A549 (cell line): Measurements from ENCODE around the gene SORCS1. TPM values are rescaled to one million over a fixed set of nuclear protein-coding genes. Genes with fewer than 3 reads are reported as not detected.

Experiments
- ATAC-seq, 2 experiments: fragments of 200-7000 bp in 1 of 2; fragments of >200 bp in 1 of 2; cut with Nextera tagmentation in 1 of 2; cut with Tn5 transposase in 1 of 2; 3 replicates each; pipeline versions ENCODE4 v1.8.0 to v1.9.1; 2018 to 2020; ENCODE audit warnings: mild to moderate bottlenecking in 1 of 2, moderate library complexity in 1 of 2
- CTCF ChIA-PET: fragments of 300-600 bp; sonication (Branson Sonifier 250); formaldehyde crosslinking; extraction: SDS; loops from one replicate; lab custom pipeline; 2021; ENCODE audit warnings: antibody characterized with exemption, inconsistent platforms; lab: Yijun Ruan, JAX
- POLR2A ChIA-PET: fragments of 350-600 bp; formaldehyde crosslinking; extraction: SDS; loops from one replicate; lab custom pipeline; 2021; ENCODE audit warnings: antibody characterized with exemption, inconsistent platforms; lab: Yijun Ruan, JAX
- DNase-seq, 2 experiments: peaks; one replicate each; pipeline versions ENCODE4 v3.0.0 to v3.0.0-alpha.2; 2011 to 2016; ENCODE audit warnings: low read depth in 1 of 2, low spot score in 1 of 2
- FAIRE-seq: peaks from 2 replicates; lab custom pipeline; 2011; peaks lifted over from hg19 to GRCh38; lab: Jason Lieb, UNC
- H3K27ac ChIP-seq, 2 experiments: fragments of >200 bp; sonication (Bioruptor Twin); formaldehyde crosslinking; 3 replicates each; pipeline ENCODE4 v1.5.1; 2016 to 2017
- H3K4me1 ChIP-seq: fragments of >200 bp; sonication (Bioruptor Twin); formaldehyde crosslinking; 3 replicates; pipeline ENCODE4 v1.6.1; 2016
- H3K4me2 ChIP-seq: fragments of >200 bp; sonication (Bioruptor Twin); formaldehyde crosslinking; 3 replicates; pipeline ENCODE4 v1.6.1; 2016
- H3K4me3 ChIP-seq: fragments of >200 bp; sonication (Bioruptor Twin); formaldehyde crosslinking; 3 replicates; pipeline ENCODE4 v1.5.1; 2016
- H3K9me3 ChIP-seq: fragments of >200 bp; sonication (Bioruptor Twin); formaldehyde crosslinking; 3 replicates; pipeline ENCODE4 v1.6.1; 2016
- BCL3 ChIP-seq: fragments of >200 bp; sonication (Bioruptor Twin); formaldehyde crosslinking; IDR thresholded peaks from 3 replicates; pipeline ENCODE4 v1.6.1; 2016
- CBX2 ChIP-seq: fragments of 200-600 bp; sonication (generic); IDR thresholded peaks from 2 replicates; pipeline ENCODE4 v1.6.1; 2016; ENCODE audit warnings: low read depth, mild to moderate bottlenecking, borderline replicate concordance
- CEBPB ChIP-seq, 2 experiments: fragments of >200 bp in 1 of 2; sonication (Bioruptor Twin) in 1 of 2; formaldehyde crosslinking in 1 of 2; IDR thresholded peaks; 2 replicates each; pipeline ENCODE4 v1.6.1; 2012 to 2016
- CHD2 ChIP-seq: fragments of 150-350 bp; IDR thresholded peaks from 2 replicates; pipeline ENCODE4 v1.6.1; 2014; ENCODE audit warnings: low read length; ENCODE audit not compliant: partially characterized antibody
- CHD4 ChIP-seq: fragments of 200-600 bp; sonication (generic); IDR thresholded peaks from 2 replicates; pipeline ENCODE4 v1.6.1; 2016; ENCODE audit warnings: antibody characterized with exemption, mild to moderate bottlenecking, borderline replicate concordance
- ELK1 ChIP-seq: fragments of 150-350 bp; IDR thresholded peaks from 2 replicates; pipeline ENCODE4 v1.6.1; 2014; ENCODE audit warnings: low read depth, mild to moderate bottlenecking, low read length
- EP300 ChIP-seq, 2 experiments: fragments of >200 bp; sonication (Bioruptor Twin); formaldehyde crosslinking; IDR thresholded peaks; 2 replicates in 1 of 2; 3 replicates in 1 of 2; pipeline ENCODE4 v1.6.1; 2016 to 2017
- FOSL2 ChIP-seq, 2 experiments: fragments of 450-650 bp in 1 of 2; fragments of >200 bp in 1 of 2; sonication (Bioruptor Twin) in 1 of 2; formaldehyde crosslinking; IDR thresholded peaks; 2 replicates each; pipeline versions ENCODE4 v1.5.0 to v1.6.1; 2016 to 2020; ENCODE audit warnings: mild to moderate bottlenecking in 1 of 2, moderate library complexity in 1 of 2
- HDAC2 ChIP-seq: fragments of 200-600 bp; sonication (generic); IDR thresholded peaks from 2 replicates; pipeline ENCODE4 v1.6.1; 2016
- HES2 ChIP-seq: fragments of >200 bp; sonication (Bioruptor Twin); formaldehyde crosslinking; IDR thresholded peaks from 2 replicates; pipeline ENCODE4 v1.6.1; 2016
- HMGXB4 ChIP-seq: fragments of 250-450 bp; sonication (Bioruptor Pico); IDR thresholded peaks from 2 replicates; pipeline ENCODE4 v1.5.0; 2021; ENCODE audit warnings: mild to moderate bottlenecking, moderate library complexity, borderline replicate concordance
- HOXA7 ChIP-seq: fragments of 250-450 bp; sonication (Bioruptor Pico); IDR thresholded peaks from 2 replicates; pipeline ENCODE4 v1.5.0; 2020; ENCODE audit warnings: mild to moderate bottlenecking, moderate library complexity
- HOXB5 ChIP-seq: fragments of 250-450 bp; sonication (Bioruptor Pico); IDR thresholded peaks from 2 replicates; pipeline ENCODE4 v1.5.0; 2020; ENCODE audit warnings: mild to moderate bottlenecking, moderate library complexity
- JUN ChIP-seq, 2 experiments: fragments of >200 bp; sonication (Bioruptor Twin); formaldehyde crosslinking; IDR thresholded peaks; 2 replicates in 1 of 2; 3 replicates in 1 of 2; pipeline ENCODE4 v1.6.1; 2016 to 2017
- JUNB ChIP-seq: fragments of >200 bp; sonication (Bioruptor Twin); formaldehyde crosslinking; IDR thresholded peaks from 2 replicates; pipeline ENCODE4 v1.6.1; 2016
- KDM1A ChIP-seq: fragments of 200-600 bp; sonication (generic); IDR thresholded peaks from 2 replicates; pipeline ENCODE4 v1.6.1; 2016; ENCODE audit warnings: low read depth, mild to moderate bottlenecking
- MAX ChIP-seq: IDR thresholded peaks from 2 replicates; pipeline ENCODE4 v1.6.1; 2012
- MAZ ChIP-seq: fragments of 150-350 bp; IDR thresholded peaks from 2 replicates; pipeline ENCODE4 v1.6.1; 2014; ENCODE audit warnings: antibody characterized with exemption, low read depth, low read length, borderline replicate concordance
- NFE2L2 ChIP-seq: fragments of 150-350 bp; conservative IDR thresholded peaks from 2 replicates; pipeline ENCODE4 v1.6.1; 2014; ENCODE audit warnings: low read length
- NPAS2 ChIP-seq: fragments of 250-450 bp; sonication (Bioruptor Pico); IDR thresholded peaks from 2 replicates; pipeline ENCODE4 v1.8.0; 2022; ENCODE audit warnings: mild to moderate bottlenecking, moderate library complexity, borderline replicate concordance
- PBX3 ChIP-seq: IDR thresholded peaks from 2 replicates; pipeline ENCODE4 v1.6.1; 2012
- PHF8 ChIP-seq: fragments of 200-600 bp; sonication (generic); IDR thresholded peaks from 2 replicates; pipeline ENCODE4 v1.6.1; 2016; ENCODE audit warnings: low read depth, mild to moderate bottlenecking, antibody characterized with exemption, moderate library complexity, borderline replicate concordance
- POLR2A ChIP-seq: IDR thresholded peaks from 2 replicates; pipeline ENCODE4 v1.6.1; 2012; ENCODE audit warnings: mild to moderate bottlenecking, low read length
- SMC3 ChIP-seq: fragments of >200 bp; sonication (Bioruptor Twin); formaldehyde crosslinking; IDR thresholded peaks from 3 replicates; pipeline ENCODE4 v1.6.1; 2018; ENCODE audit warnings: inconsistent platforms
- SREBF2 ChIP-seq: fragments of 450-650 bp; IDR thresholded peaks from 2 replicates; pipeline ENCODE4 v1.6.1; 2014; ENCODE audit warnings: mild to moderate bottlenecking, moderate library complexity
- TFCP2L1 ChIP-seq: fragments of 250-450 bp; sonication (Bioruptor Pico); IDR thresholded peaks from 2 replicates; pipeline ENCODE4 v1.5.0; 2021; ENCODE audit warnings: mild to moderate bottlenecking
- ZC3H11A ChIP-seq: fragments of 450-650 bp; IDR thresholded peaks from 2 replicates; pipeline ENCODE4 v1.6.1; 2014; ENCODE audit warnings: antibody characterized with exemption, mild to moderate bottlenecking
- ZNF302 ChIP-seq: fragments of 250-450 bp; sonication (Bioruptor Pico); IDR thresholded peaks from 2 replicates; pipeline ENCODE4 v1.9.0; 2021; ENCODE audit warnings: inconsistent platforms, mild to moderate bottlenecking, moderate library complexity
- WGBS: methylation state at CpG from one replicate; pipeline ENCODE4 v1.1.6; 2017; ENCODE audit errors: missing lambda C conversion rate; 5-methylcytosine and 5-hydroxymethylcytosine counted together
- polyA plus RNA-seq, 4 experiments: library from polyadenylated mRNA; depleted of rRNA in 3 of 4; stranded (reverse); fragments of >200 nt; fragmentation: RNase III in 1 of 4; extraction: RNeasy Plus Mini Kit Qiagen cat#74134 plus additional on column Dnase treatment in 1 of 4; gene quantifications; 2 replicates in 3 of 4; 3 replicates in 1 of 4; pipeline ENCODE4 v1.2.3, GENCODE V29; 2011 to 2017

Gene SORCS1
- polyA plus RNA-seq, 2 of the 4 experiments (the other 2 are of a cell fraction): not detected

- FAIRE-seq (no peak), ATAC-seq (no peak), DNase-seq (no peak)
- ChIA-PET POLR2A (no interaction called here), CTCF (no interaction called here)
- H3K27ac ChIP-seq: no peak overlapping the region
- no peaks in the 10 kb centered on the region for H3K9me3 ChIP-seq
- TF ChIP-seq JUN (IDR thresholded peaks at IDR 0.05) (no peak), KDM1A (no peak), HES2 (no peak), NPAS2 (no peak), ELK1 (no peak), CHD2 (no peak), PBX3 (no peak), JUNB (no peak), HDAC2 (no peak), ZC3H11A (no peak), MAZ (no peak), EP300 (IDR thresholded peaks at IDR 0.05) (no peak), HOXA7 (no peak), CHD4 (no peak), SMC3 (no peak), PHF8 (no peak), HOXB5 (CRISPR knock-in tag) (no peak)
- WGBS: 5% methylated on average over 2 of the region's 2 CpGs
- no peak overlapping the region for H3K4me3 ChIP-seq
- H3K4me1 ChIP-seq: no peaks in the 10 kb centered on the region
- 0 out of 3 replicates have a peak overlapping the region, but pooled peaks have one; percentile 1 for H3K4me2 ChIP-seq
Measured at GRCh38 chr10:106577756-106578155, 586.8 kb downstream of the SORCS1 start.

- no peak for TF ChIP-seq HES2
- no peak for TF ChIP-seq HOXA7
- TF ChIP-seq POLR2A: no peak
- no peak for TF ChIP-seq NPAS2
- no peak for TF ChIP-seq NFE2L2
- no peak for TF ChIP-seq MAX
- no peak for TF ChIP-seq JUN (IDR thresholded peaks at IDR 0.05)
- no peak for TF ChIP-seq KDM1A
- no peak for TF ChIP-seq TFCP2L1 (CRISPR knock-in tag)
- no peak for TF ChIP-seq ZNF302
- TF ChIP-seq BCL3: no peak
- TF ChIP-seq CEBPB (IDR thresholded peaks at IDR 0.05): no peak
- TF ChIP-seq HMGXB4 (CRISPR knock-in tag): no peak
- no peak for TF ChIP-seq PHF8
- TF ChIP-seq EP300 (IDR thresholded peaks at IDR 0.05): no peak
- no peak for TF ChIP-seq SREBF2
- no peak for TF ChIP-seq CBX2
- TF ChIP-seq FOSL2 (IDR thresholded peaks at IDR 0.05): no peak
- no peak for TF ChIP-seq FOSL2 (CRISPR knock-in tag; IDR thresholded peaks at IDR 0.05)
- TF ChIP-seq, all 56 proteins: peak for 0
- no peak overlapping the region for H3K4me3 ChIP-seq
- H3K27ac ChIP-seq: no peak overlapping the region
- ChIA-PET CTCF (no interaction called here), POLR2A (no interaction called here)
- DNase-seq (peak in 1 of 2 experiments; percentile 3), ATAC-seq (no peak), FAIRE-seq (no peak)
- WGBS: 5% methylated on average over 9 of the region's 9 CpGs
- no peaks in the 10 kb centered on the region for H3K4me1 ChIP-seq
- 0 out of 3 replicates have a peak overlapping the region, but pooled peaks have one; percentile 1 for H3K4me2 ChIP-seq
- H3K9me3 ChIP-seq: no peaks in the 10 kb centered on the region
Measured at GRCh38 chr10:106577266-106577665, 587.2 kb downstream of the SORCS1 start.
